ENCODE results near the gene KCNK5.

The KCNK5 gene

DNA sequence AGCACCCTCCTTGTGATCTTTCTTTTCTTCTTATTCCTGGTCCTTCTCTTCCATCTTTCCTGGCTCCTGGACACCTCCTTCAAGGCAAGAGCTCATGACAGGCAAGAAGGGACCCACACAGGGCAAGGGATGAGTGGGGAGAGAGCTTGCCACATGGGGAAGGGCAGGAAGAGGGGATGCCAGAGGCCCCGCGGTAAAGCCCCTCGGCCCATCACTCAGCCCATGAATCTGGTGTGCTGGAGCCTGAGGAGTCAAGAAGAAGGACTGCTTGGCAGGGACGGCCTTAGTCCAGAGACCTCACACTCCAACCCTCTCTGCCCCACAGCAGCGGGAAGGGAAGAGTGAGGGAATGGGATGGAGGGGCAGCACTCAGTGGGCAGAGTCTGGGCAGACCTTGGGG, 62.0 kb downstream of the KCNK5 start:
- peaks cover 15% of the 10 kb centered on the region for H3K4me1 Mint-ChIP-seq
- H3K27me3 Mint-ChIP-seq = peaks cover 11% of the 10 kb centered on the region
- H3K9me3 Mint-ChIP-seq = no peaks in the 10 kb centered on the region
- H3K4me3 Mint-ChIP-seq = no peak overlapping the region
- H3K27ac Mint-ChIP-seq = no peak overlapping the region
- no peak for DNase-seq
- ATAC-seq = no peak

- H3K4me1 Mint-ChIP-seq = peaks cover 15% of the 10 kb centered on the region
- no peak for DNase-seq
- H3K27ac Mint-ChIP-seq = no peak overlapping the region
- ATAC-seq = no peak
- H3K27me3 Mint-ChIP-seq = peaks cover 11% of the 10 kb centered on the region
- H3K4me3 Mint-ChIP-seq = no peak overlapping the region
- no peaks in the 10 kb centered on the region for H3K9me3 Mint-ChIP-seq
These were observed 62.4 kb downstream of the KCNK5 start for GRCh38 chr6:39166912-39167290.

- DNase-seq (peak; percentile 84 to 85), ATAC-seq (peak; percentile 91)
- peaks cover 15% of the 10 kb centered on the region for H3K4me1 Mint-ChIP-seq
- no peak overlapping the region for H3K4me3 Mint-ChIP-seq
- H3K27ac Mint-ChIP-seq = peak overlapping the region in 1 of 2 donors; percentile 79
- H3K9me3 Mint-ChIP-seq = no peaks in the 10 kb centered on the region
- peaks cover 11% of the 10 kb centered on the region for H3K27me3 Mint-ChIP-seq
These were observed 62.9 kb downstream of the KCNK5 start for GRCh38 chr6:39166189-39166911.

DNA sequence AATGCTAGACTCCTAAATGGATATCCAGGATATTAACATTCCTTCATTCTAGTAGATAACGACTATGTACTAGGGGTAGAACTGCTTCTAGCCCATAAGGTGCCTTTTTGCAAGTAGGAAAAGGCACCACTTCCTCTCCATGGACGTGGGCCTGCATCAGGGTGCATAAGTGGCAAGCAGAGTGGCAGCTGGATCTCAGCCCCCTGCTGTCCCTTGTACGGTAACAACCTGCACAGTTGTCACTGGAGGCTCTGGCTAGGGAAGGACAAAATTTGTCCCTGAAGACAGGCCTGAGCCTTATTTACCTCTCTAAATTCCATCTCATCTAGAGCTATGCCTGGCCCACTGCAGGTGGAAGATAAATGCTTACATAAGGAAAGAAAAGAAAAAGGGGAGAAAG, 71.8 kb downstream of the KCNK5 start:
- no peak overlapping the region for H3K27ac Mint-ChIP-seq
- no peaks in the 10 kb centered on the region for H3K27me3 Mint-ChIP-seq
- peaks cover 31% of the 10 kb centered on the region for H3K4me1 Mint-ChIP-seq
- DNase-seq (no peak), ATAC-seq (no peak)
- no peak overlapping the region for H3K4me3 Mint-ChIP-seq
- H3K9me3 Mint-ChIP-seq = no peaks in the 10 kb centered on the region

GRCh38 chr6:39156801-39157200, 72.5 kb downstream of the KCNK5 start:
- ATAC-seq = no peak
- Mint-ChIP-seq H3K4me3 (no peak overlapping the region), H3K9me3 (no peaks in the 10 kb centered on the region), H3K4me1 (peaks cover 38% of the 10 kb centered on the region), H3K27me3 (no peaks in the 10 kb centered on the region), H3K27ac (peak overlapping the region in 1 of 2 donors; percentile 48)
- DNase-seq = no peak

DNA sequence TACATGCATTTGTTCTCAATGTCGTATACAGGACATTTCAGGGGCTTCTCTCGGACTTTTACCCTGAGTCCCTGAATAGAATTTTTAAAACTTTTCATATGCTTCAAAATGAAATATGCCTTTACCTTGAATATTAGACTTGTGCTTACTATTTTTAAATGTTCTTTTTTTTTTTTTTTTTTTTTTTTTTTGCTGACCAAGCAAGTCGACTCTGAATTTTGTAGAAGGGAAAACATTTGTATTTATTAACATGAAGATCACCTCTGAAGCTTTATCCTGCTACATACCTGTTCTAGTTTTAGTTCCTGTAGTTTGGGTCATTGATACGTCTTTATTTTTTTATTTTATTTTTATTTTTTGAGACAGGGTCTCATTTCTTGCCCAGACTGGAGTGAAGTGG, 74.6 kb downstream of the KCNK5 start:
- H3K4me1 Mint-ChIP-seq = peaks cover 51% of the 10 kb centered on the region
- peak overlapping the region in 1 of 2 donors; percentile 31 for H3K4me3 Mint-ChIP-seq
- H3K27me3 Mint-ChIP-seq = peaks cover 10% of the 10 kb centered on the region
- no peak for ATAC-seq
- peak overlapping the region in 1 of 2 donors; percentile 44 for H3K27ac Mint-ChIP-seq
- no peak for DNase-seq
- no peaks in the 10 kb centered on the region for H3K9me3 Mint-ChIP-seq

- peak overlapping the region in 1 of 2 donors; percentile 44 for H3K27ac Mint-ChIP-seq
- peak overlapping the region; percentile 1 to 31 for H3K4me3 Mint-ChIP-seq
- H3K27me3 Mint-ChIP-seq = peaks cover 16% of the 10 kb centered on the region
- ATAC-seq (peak; percentile 98), DNase-seq (peak; percentile 36 to 63)
- peaks cover 56% of the 10 kb centered on the region for H3K4me1 Mint-ChIP-seq
- no peaks in the 10 kb centered on the region for H3K9me3 Mint-ChIP-seq
These were observed 75.4 kb downstream of the KCNK5 start for GRCh38 chr6:39153766-39154397.

DNA sequence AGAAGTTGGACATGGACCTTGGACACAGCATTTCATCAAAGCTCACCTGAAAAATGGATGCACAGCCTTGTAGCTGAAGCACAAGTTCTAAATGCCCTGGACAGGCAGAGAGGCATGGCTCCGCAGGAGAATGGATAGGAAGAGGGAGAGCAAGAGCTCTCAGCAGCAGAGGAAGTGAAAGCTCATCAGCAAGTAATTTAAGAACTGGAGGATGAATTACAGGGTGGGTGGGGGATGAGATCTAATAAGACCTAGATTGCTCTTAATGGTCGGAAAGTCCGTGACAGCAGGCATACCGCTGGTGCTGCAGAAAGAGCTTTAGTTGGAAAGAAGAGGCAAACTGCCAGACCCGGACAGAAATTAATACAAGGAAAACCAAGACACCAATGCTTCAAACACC, 77.0 kb downstream of the KCNK5 start:
- Mint-ChIP-seq H3K4me3 (peak overlapping the region in 1 of 2 donors; percentile 23), H3K4me1 (peaks cover 70% of the 10 kb centered on the region), H3K9me3 (no peaks in the 10 kb centered on the region), H3K27me3 (peaks cover 21% of the 10 kb centered on the region), H3K27ac (peak overlapping the region in 1 of 2 donors; percentile 79)
- DNase-seq (no peak), ATAC-seq (no peak)

DNA sequence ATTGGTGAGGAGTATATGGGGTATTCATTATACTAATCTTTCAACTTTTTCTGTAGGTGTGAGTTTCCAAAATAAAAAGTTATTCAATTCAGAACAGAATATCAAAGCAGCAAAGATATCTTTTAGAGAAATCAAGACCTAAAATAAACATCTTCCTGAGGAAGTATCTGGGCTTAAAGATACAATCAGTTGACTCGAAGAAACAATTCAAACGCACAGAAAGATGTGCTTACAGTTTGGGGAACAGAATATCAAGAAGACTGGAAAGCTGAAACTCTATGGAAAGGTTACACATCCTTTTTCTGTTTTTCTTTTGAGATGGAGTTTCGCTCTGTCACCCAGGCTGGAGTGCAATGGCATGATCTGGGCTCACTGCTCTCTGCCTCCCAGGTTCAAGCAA, 78.1 kb downstream of the KCNK5 start:
- DNase-seq (no peak), ATAC-seq (no peak)
- Mint-ChIP-seq H3K4me3 (no peak overlapping the region), H3K9me3 (no peaks in the 10 kb centered on the region), H3K27ac (no peak overlapping the region), H3K27me3 (peaks cover 23% of the 10 kb centered on the region), H3K4me1 (peaks cover 70% of the 10 kb centered on the region)

- H3K27ac Mint-ChIP-seq = peak overlapping the region in 1 of 2 donors; percentile 34
- ATAC-seq (no peak), DNase-seq (no peak)
- peaks cover 18% of the 10 kb centered on the region for H3K4me1 Mint-ChIP-seq
- H3K27me3 Mint-ChIP-seq = peaks cover 29% of the 10 kb centered on the region
- no peak overlapping the region for H3K4me3 Mint-ChIP-seq
- H3K9me3 Mint-ChIP-seq = peaks cover 0 to 4% of the 10 kb centered on the region in 2 donors
These were observed 84.6 kb downstream of the KCNK5 start for GRCh38 chr6:39144481-39145173.

GRCh38 chr6:39143238-39143930, 85.9 kb downstream of the KCNK5 start:
- Mint-ChIP-seq H3K27ac (peak overlapping the region in 1 of 2 donors; percentile 52), H3K27me3 (peaks cover 24% of the 10 kb centered on the region), H3K4me3 (peak overlapping the region in 1 of 2 donors; percentile 38), H3K9me3 (peaks cover 0 to 4% of the 10 kb centered on the region in 2 donors), H3K4me1 (peaks cover 11% of the 10 kb centered on the region)
- ATAC-seq (peak; percentile 68), DNase-seq (peak in 1 of 2 donors; percentile 23)

DNA sequence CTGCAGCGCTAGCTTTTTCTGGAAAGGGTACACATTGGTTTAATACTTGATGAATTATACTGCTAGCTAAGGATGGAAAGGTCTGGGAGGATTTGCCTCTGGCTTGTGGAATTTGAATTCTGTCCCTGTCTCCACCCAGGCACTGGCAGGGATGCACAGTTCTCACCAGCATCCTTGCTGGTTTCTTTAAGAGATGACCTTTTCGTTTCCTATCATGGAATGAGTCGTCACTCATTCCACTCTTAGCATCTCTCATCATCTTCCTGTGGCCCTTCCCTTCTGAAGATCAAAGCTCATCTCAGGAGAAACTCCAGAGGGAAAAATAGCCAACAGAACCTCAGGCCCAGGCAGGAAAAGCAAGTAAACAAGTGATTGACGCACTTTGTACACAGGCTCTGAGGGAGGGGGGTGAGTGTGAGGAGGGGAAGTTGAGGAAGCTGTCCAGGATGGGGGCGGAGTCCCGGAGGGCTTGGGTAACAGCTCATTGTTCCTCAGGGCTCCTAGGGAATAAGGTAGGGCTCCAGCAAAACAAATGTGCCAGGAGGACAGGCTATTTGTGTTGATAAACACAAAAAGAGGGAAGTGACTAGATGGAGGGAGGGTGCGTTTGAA, 88.6 kb downstream of the KCNK5 start:
- Mint-ChIP-seq H3K4me1 (no peaks in the 10 kb centered on the region), H3K27me3 (peaks cover 17% of the 10 kb centered on the region), H3K27ac (peak overlapping the region in 1 of 2 donors; percentile 77), H3K4me3 (no peak overlapping the region), H3K9me3 (peaks cover 4 to 5% of the 10 kb centered on the region in 2 donors)
- no peak for DNase-seq
- no peak for ATAC-seq

Data from stimulated activated naive CD8-positive, alpha-beta T cell treated with anti-CD3 and anti-CD28 coated beads, Interleukin-15, amount 100 ng/mL, for 72 hours (primary cell).